Measurements from ENCODE around the gene MAN2C1.

DNA sequence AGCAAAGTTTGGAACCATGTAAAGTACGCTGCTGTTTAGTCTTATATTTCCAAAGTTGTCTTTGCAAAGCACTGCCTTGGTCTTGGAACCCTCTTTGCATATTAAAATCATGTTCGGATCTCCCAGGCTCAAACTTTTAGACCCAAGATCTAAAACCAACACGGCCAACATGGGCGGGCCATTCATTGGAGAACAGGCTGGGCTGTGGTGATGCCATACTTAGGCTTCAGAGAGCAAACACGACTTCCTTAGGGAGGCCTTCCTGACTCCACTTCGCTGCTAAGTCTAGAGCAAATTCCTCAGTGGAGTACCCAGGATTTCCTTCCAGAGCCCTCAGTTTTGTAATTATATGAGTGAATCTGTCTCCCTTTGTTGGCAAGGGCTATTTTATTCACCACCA, 3.5 kb downstream of the MAN2C1 start:
- TF ChIP-seq, protein P1, sequence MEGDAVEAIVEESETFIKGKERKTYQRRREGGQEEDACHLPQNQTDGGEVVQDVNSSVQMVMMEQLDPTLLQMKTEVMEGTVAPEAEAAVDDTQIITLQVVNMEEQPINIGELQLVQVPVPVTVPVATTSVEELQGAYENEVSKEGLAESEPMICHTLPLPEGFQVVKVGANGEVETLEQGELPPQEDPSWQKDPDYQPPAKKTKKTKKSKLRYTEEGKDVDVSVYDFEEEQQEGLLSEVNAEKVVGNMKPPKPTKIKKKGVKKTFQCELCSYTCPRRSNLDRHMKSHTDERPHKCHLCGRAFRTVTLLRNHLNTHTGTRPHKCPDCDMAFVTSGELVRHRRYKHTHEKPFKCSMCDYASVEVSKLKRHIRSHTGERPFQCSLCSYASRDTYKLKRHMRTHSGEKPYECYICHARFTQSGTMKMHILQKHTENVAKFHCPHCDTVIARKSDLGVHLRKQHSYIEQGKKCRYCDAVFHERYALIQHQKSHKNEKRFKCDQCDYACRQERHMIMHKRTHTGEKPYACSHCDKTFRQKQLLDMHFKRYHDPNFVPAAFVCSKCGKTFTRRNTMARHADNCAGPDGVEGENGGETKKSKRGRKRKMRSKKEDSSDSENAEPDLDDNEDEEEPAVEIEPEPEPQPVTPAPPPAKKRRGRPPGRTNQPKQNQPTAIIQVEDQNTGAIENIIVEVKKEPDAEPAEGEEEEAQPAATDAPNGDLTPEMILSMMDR (IDR thresholded peaks at IDR 0.05), result no peak
- TF ChIP-seq POLR2AphosphoS5 (IDR thresholded peaks at IDR 0.05), result no peak
- no peak for TF ChIP-seq POLR2A (IDR thresholded peaks at IDR 0.05)

All from breast epithelium (tissue), 3 donors.